KOPT-K1 (cell line): ENCODE results near the gene EFR3B.

Source experiments
- H3K27ac ChIP-seq: fragments of 200-600 bp; sonication (generic); 2 replicates; pipeline ENCODE4 v1.5.1; 2016; ENCODE audit warnings: antibody characterized with exemption, mild to moderate bottlenecking, low read depth, low read length; ENCODE audit not compliant: poor library complexity, severe bottlenecking
- H3K36me3 ChIP-seq: fragments of 200-600 bp; sonication (generic); 2 replicates; pipeline ENCODE4 v1.5.1; 2017; ENCODE audit warnings: antibody characterized with exemption, mild to moderate bottlenecking, low read length, moderate library complexity; ENCODE audit not compliant: insufficient read depth
- H3K9me3 ChIP-seq: fragments of 200-600 bp; sonication (generic); 2 replicates; pipeline ENCODE4 v1.5.1; 2017; ENCODE audit warnings: antibody characterized with exemption, low read length, mild to moderate bottlenecking; ENCODE audit not compliant: insufficient read depth, poor library complexity, severe bottlenecking

EFR3B gene

DNA sequence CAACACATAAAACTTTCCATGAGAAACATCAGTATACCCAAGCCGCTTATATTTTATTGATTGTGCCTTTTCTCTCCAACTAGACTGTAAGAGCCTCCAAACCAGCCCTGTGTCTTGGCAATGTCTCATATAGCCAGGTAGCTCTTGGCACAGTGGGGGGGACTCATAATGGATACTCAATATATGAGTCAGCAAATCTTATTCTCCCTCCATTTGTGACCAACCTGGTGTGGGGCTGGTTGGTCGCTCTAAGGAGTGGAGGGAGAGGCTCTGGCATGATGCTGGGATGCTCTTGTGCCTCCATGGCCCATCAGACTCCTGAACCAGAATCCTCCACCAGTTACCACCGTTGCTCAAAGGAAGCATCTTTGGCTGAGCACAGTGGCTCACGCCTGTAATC, 32.0 kb downstream of the EFR3B start:
- Histone ChIP-seq H3K27ac (no peak overlapping the region), H3K36me3 (no peaks in the 10 kb centered on the region), H3K9me3 (no peaks in the 10 kb centered on the region)

DNA sequence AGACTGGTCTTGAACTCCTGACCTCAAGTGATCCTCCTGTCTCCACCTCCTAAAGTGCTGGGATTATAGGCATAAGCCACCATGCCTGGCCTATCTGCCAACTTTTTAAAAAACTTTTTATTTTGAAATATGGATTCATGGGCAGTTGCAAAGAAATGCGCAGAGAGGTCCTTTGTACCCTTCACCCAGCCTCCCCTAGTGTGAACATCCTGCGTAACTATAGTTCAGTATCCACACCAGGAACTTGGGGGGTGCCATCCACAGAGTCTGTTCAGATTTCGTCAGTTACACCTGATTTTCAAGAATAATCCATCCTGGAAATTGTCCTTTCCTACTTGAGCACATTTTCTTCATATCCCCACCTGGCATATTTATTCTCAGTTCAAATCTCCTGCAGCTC, 33.0 kb downstream of the EFR3B start:
- Histone ChIP-seq H3K9me3 (no peaks in the 10 kb centered on the region), H3K27ac (no peak overlapping the region), H3K36me3 (no peaks in the 10 kb centered on the region)

DNA sequence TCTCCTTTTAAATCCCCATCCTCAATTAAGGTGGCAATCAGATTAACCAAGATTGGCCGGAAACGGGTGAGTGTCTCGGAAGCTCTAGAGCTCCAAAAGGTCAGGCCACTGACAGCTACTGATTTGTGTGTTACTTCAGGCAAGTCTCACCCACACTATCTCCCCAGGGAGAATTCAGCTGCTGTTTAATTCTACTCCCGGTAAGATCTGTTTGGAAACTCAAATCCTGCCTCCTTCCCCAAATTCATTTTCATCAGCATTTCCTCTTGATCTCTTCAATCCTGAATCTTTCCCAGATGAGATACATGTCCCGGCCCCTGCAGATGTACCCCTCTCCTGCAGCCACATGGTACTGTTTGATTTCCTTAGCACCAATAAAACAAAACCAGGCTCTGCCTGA, 34.9 kb downstream of the EFR3B start:
- Histone ChIP-seq H3K9me3 (no peaks in the 10 kb centered on the region), H3K36me3 (no peaks in the 10 kb centered on the region), H3K27ac (no peak overlapping the region)

DNA sequence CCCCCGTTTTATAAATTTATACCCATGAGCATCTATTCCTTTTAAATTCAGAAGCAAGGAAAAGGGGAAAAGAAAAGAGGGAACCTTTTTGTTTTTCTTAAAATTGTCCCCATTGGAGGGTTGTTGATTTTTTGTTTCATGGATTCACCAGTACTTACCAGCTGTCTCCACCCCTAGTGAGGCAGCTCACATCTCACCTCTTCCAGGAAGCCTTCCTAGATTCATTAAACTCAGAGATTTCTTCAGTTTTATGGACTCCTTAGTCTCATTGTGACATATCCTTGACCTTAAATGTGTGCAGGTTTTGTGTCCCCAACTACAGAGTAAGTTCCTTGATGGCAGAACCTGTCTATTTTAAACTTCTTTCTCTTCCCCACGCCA, 35.9 kb downstream of the EFR3B start:
- Histone ChIP-seq H3K9me3 (no peaks in the 10 kb centered on the region), H3K27ac (no peak overlapping the region), H3K36me3 (no peaks in the 10 kb centered on the region)

DNA sequence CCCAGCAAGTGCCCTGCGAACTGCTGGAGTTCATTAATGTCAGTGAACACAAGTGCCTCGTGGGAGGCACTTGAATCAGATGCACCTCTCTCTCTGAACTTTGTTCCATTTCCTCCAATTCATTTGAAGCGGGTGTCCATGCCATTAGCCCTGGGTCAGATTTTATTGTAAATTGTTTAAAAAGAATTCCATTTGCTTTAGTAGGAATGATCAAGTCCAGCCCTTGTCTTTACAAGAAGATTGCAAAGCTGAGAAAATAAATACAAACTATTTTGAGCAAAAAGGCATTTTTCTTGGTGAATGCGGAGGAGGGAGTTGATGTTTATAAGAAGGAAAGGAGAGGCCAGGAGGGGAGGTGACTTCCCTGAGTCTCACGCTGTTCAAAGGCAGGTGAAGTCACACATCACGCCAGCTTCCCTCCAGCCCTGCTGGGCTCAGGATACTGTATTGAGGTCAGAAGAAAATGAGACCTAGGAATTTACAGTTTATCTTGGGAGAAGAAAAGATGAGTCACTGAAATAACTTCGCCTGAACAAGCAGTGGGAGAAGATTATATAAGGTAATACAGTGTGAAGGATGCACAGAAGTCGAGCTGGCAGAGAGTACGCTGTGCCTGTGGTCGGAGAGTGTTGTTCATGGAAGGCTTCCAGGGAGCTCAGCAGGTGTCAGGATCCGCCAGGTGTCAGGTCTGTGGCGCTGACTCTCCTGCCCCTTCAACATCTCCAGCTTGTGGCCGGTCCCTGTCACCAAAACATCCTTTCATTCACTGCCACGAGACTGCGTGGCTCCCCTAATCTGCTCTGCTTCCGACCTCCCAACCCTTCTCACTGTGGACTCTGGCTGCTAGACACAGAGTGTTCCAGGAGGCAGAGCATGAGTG, 36.5 kb downstream of the EFR3B start:
- Histone ChIP-seq H3K9me3 (no peaks in the 10 kb centered on the region), H3K36me3 (no peaks in the 10 kb centered on the region), H3K27ac (no peak overlapping the region)

DNA sequence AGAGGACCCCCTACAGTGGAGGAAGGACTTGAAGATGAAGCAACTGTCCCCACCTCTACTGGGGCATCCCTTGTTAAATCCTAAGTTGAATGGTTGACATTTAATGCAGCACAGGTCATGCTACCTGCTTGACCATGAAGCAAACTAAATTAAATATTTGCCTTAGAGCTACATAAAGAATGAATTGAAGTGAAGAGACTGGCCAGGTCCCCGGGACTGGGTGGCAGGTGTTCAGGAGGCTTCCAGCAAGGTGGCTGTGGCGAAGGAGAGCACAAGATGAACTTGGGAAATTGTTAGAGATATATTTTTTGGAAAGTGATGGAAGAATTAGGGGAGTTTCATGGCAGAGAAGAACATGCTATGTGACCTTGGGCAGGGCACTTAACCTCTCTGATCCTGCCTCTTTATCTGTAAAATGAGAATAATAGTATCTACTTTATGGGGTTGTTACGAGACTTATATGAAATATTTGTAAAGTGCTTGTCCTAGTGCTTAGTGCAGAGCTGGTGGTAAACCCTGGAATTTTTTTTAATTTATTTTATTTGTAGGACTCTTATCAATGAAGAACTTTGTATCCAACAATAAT, 37.3 kb downstream of the EFR3B start:
- no peak overlapping the region for H3K27ac ChIP-seq

DNA sequence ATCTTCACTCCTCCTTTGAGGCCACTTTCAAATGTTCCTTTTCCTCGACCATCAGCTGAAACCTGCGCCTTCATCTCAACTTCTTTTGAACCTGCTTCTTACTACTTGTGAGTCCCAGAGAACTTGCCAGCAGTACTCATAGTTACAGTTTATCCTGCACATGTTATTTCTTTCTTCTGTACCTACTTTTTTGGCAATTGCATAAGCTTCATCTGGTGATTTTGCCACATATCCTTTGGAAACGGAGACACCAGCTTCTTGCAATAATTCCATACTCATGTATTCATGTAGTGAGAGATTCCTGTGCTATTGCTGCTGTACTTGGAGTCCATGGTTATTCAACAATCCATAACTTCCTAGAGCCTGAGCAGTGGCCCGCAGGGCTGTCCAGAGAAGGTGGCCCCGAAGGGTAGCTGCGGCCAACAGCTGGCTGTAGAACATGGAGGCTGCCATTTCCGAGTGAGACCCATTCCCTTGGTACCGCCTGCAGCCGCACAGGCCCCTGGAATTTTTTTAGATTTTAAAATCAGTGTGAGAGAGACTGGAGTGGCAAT, 39.4 kb downstream of the EFR3B start:
- Histone ChIP-seq H3K9me3 (no peaks in the 10 kb centered on the region), H3K36me3 (no peaks in the 10 kb centered on the region), H3K27ac (no peak overlapping the region)

More for the DNA sequence above, 37.3 kb downstream of the EFR3B start:
- H3K9me3 ChIP-seq, result no peaks in the 10 kb centered on the region
- no peaks in the 10 kb centered on the region for H3K36me3 ChIP-seq

DNA sequence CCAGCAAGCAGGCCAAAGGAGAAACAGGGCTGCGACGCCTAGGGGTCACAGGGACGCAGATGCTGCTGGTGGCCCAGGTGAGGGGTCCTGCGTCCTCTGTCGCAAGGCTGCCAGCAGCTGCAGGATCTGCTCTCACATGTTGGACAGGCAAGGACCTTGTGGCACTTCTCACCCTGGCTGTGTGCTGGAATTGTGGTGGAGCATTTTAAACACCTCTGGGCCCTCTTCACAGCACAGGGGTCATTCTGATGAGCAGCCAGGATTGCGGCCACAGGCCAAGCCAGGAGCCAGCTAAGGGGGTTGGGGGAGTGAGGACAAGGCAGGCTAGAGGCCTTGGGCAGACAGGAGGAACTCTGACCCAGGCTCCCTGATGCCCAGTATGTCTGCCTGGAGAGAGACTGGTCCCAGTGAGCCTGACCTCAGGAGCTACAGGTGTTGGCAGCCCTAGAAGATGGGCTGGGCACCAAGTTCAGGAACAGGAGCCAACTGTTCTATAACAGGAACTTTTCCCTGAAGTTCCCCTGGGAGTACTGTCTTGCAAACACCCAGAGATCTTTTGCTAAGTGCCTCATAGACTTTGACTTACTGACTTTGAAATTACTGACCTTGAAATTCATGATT, 40.2 kb downstream of the EFR3B start:
- no peak overlapping the region for H3K27ac ChIP-seq
- no peaks in the 10 kb centered on the region for H3K9me3 ChIP-seq
- H3K36me3 ChIP-seq, result no peaks in the 10 kb centered on the region

DNA sequence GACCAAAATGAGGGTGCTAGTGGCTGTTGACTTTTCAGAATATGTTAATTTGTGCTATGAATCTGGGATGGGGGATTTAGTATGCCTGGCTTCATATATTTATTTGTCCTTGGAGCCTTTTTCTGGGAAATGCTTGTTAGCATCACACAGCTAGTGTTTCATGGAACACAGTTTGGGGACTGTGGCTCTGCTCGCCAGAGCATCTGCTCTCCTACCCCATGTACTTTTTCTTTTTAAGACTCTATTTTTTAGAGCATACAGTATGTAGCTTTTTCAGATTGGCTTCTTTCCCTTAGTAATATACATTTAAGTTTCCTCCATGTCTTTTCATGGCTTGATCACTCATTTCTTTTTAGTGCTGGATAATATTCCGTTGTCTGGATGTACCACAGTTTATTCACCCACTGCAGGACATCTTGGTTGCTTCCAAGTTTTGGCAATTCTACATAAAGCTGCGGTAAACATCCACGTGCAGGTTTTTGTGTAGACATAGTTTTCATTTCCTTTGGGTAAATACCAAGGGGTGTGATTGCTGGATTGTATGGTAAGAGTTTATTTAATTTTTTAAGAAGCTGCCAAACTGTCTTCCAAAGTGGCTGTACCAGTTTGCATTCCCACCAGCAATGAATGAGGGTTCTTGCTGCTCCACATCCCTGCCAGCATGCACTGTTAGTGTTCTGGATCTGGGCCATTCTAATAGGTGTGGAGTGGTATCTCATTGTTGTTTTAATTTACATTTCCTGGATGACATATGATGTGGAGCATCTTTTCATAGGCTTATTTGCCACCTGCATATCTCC, 44.1 kb downstream of the EFR3B start:
- no peak overlapping the region for H3K27ac ChIP-seq
- H3K9me3 ChIP-seq, result no peaks in the 10 kb centered on the region
- no peaks in the 10 kb centered on the region for H3K36me3 ChIP-seq

DNA sequence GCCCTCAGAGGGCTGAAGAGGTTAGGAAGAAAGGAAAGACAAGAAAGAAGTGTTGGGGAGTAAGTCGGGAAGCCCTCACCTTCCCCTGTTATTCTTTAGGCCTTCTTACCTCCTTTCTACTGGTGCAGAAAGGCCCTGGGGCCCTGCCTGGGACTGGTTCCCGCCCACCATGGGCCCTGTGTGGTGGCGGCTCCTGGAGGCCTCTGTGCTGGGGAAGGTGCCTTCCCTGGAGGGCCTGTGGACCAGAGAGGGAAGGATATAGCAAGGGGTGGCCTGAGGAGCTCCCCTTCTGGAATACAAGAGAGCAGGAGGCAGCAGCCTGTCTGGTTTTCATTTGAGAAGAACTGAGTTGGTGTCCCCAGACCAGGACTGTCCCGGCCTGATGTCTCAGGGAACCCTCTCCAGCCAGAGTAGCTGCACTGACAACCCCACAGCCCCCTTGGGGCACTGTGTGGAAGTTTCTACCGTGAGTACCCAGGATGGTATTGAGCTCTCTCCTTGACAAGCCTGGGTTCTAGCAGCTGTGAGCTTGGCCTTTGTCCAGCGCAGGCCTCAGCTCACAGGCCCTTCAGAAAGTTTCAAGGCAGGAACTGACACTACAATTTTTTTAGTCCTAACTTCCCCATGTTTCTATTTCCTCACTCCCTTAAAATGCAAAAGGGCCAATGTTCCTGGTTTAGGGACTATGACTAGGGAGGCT, 47.1 kb downstream of the EFR3B start:
- Histone ChIP-seq H3K27ac (no peak overlapping the region), H3K9me3 (no peaks in the 10 kb centered on the region), H3K36me3 (no peaks in the 10 kb centered on the region)

DNA sequence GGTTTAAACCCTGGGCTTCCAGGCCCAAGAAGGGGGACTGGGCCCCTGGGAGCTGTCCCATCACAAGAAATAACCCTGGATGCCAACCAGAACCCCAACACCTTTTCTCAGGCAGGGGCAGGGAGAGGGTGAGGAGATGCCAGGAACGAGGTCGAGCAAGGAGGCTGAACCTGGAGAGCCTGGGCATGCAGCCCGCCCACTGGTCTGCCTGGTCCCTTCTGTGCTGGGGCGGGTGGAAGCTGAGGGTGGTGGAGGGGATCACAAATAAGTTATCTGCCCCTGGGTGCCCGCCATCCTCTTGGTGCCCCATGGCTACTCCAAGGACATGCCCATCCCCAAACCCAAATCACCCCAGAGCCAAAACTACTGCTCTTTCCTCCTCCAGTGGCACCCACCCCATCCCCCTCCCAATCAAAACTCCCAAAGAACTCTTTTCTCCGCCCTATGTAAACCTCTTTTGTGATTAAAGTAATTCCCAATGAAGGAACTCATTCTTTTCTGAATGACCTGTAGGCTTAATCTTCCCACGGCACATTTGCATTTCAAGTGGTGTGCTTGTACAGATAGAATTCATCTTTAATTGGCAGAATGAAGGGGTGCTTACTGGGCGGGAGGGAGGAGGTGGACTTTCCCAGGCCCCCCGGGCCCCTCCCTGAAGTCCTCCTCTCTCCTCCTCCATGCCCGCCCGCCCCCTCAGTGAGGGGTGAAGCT, 47.9 kb downstream of the EFR3B start:
- H3K36me3 ChIP-seq, result no peaks in the 10 kb centered on the region
- H3K9me3 ChIP-seq, result no peaks in the 10 kb centered on the region

DNA sequence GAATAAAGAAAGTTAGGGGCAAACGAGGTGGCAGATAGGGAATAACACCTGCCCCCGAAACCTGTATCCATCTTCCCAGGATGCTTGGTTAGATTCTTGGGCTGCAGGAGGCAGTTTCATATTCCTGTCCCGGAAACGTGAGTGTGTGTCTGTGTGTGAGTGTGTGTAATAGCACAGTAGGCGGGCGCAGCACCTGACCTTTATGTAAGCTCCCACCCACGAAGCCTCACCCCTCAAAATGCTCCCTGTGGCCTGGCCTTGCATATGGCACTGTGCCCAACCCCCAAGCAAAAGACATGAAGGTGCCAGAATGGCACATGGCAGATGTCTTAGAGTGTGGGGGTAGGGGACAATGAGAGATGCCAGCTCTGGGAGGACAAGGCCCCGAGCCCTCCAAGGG, 48.9 kb downstream of the EFR3B start:
- no peak overlapping the region for H3K27ac ChIP-seq

More for the DNA sequence above, 47.9 kb downstream of the EFR3B start:
- no peak overlapping the region for H3K27ac ChIP-seq

DNA sequence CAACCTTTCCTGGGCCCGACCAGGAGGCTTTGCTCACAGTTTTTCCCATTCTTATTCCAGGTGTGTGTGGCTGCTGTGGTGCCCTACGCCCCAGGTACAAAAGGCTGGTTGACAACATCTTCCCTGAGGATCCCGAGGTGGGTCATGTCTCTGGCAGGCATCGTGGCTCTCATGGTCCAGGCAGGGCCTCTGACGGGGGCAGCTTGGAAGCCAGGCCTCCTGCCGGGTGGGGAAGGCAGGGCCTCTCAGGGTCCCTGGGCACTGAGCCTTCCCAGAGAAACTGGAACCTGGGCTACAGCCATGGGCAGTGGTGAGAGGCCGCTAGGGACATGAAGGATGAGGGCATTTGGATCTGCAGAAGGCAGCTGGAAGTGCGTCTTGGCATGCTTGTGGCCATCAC, 49.4 kb downstream of the EFR3B start:
- Histone ChIP-seq H3K36me3 (no peaks in the 10 kb centered on the region), H3K9me3 (no peaks in the 10 kb centered on the region), H3K27ac (no peak overlapping the region)

More for the DNA sequence above, 48.9 kb downstream of the EFR3B start:
- no peaks in the 10 kb centered on the region for H3K9me3 ChIP-seq
- H3K36me3 ChIP-seq, result no peaks in the 10 kb centered on the region

DNA sequence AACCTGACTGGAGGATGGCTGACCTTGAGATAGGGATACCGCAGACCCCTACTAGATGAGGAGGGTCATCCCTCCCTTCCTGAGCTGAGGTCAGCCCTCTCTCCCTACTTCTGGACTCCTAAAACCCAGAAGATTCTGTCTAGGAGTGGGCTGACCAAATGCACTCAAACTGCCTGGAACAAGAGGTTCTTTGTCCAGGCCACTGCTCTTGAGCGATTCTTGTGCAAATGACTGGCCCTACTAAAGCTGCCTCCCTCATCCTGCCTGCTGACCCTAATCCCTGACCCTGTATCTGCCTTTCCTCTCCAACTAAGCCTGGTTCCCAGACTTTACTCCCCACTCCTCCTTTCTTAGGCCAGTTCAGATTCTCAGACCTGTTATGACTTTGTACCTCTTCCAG, 56.2 kb downstream of the EFR3B start:
- H3K27ac ChIP-seq, result no peak overlapping the region
- H3K36me3 ChIP-seq, result no peaks in the 10 kb centered on the region
- H3K9me3 ChIP-seq, result no peaks in the 10 kb centered on the region
